ENCODE measurements around the gene PARP1.

PARP1 gene

DNA sequence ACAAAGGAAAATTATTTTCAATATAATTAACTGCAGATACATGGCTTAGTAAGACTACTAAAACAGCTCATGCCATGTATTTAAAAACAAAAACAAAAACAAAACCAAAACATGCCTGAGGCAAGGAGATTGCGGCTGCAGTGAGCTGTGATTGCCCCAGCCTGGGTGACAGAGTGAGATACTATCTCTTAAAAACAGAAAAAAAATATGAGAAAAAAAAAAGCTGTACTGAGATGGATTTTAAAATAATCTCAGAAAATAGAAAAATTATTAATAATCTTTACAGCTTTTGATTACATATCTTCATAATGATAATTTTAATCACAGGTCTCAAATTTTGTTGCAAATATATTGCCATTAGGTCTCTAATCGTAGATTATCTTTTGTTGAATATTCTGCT, 74.9 kb downstream of the PARP1 start:
- TF ChIP-seq, protein P1, sequence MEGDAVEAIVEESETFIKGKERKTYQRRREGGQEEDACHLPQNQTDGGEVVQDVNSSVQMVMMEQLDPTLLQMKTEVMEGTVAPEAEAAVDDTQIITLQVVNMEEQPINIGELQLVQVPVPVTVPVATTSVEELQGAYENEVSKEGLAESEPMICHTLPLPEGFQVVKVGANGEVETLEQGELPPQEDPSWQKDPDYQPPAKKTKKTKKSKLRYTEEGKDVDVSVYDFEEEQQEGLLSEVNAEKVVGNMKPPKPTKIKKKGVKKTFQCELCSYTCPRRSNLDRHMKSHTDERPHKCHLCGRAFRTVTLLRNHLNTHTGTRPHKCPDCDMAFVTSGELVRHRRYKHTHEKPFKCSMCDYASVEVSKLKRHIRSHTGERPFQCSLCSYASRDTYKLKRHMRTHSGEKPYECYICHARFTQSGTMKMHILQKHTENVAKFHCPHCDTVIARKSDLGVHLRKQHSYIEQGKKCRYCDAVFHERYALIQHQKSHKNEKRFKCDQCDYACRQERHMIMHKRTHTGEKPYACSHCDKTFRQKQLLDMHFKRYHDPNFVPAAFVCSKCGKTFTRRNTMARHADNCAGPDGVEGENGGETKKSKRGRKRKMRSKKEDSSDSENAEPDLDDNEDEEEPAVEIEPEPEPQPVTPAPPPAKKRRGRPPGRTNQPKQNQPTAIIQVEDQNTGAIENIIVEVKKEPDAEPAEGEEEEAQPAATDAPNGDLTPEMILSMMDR (IDR thresholded peaks at IDR 0.05; ENCODE audit: insufficient read depth, low read depth, low read length, missing control alignments): no peak
- no peak for DNase-seq (ENCODE audit: low read depth)
- H3K4me3 ChIP-seq (ENCODE audit: low read depth, low read length): peak overlapping the region; percentile 34

DNA sequence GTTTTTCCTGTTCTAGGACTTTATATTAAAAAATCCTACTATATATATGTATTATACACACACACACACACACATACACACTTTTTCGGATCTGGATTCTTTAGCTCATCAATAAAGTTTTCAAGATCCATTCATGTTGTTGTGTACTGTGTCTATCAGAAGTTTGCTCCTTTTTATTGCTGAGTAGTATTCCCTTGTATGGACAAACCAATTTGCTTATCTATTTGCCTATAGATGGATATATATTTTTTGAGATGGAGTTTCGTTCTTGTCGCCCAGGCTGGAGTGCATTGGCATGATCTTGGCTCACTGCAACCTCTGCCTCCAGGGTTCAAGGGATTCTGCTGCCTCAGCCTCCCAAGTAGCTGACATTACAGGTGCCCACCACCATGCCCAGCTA, 78.7 kb downstream of the PARP1 start:
- H3K4me3 ChIP-seq (ENCODE audit: low read depth, low read length): no peak overlapping the region
- DNase-seq (ENCODE audit: low read depth): no peak
- TF ChIP-seq, protein P1 (IDR thresholded peaks at IDR 0.05; ENCODE audit: insufficient read depth, low read depth, low read length, missing control alignments): no peak

DNA sequence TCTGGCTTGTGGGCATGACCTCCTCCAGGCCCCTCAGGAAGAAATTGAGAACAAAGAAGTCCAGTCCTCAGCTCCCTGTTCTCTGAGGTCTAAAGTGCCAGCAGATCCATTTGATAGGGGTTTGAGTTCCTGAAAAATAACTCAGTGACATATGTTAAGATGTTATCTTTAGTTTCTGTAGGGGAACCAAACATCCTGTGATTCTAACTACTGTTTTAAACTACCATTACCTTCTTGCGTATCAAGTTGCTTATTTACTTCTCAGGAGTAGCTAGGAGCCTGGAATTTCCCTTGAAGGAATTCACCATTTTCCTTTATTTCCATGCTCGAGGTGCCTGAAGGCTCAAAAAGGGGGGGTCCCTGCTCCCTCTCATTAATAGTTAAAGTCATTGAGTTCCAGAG, 80.1 kb downstream of the PARP1 start:
- no peak for DNase-seq (ENCODE audit: low read depth)
- TF ChIP-seq, protein P1 (IDR thresholded peaks at IDR 0.05; ENCODE audit: insufficient read depth, low read depth, low read length, missing control alignments): no peak
- no peak overlapping the region for H3K4me3 ChIP-seq (ENCODE audit: low read depth, low read length)

DNA sequence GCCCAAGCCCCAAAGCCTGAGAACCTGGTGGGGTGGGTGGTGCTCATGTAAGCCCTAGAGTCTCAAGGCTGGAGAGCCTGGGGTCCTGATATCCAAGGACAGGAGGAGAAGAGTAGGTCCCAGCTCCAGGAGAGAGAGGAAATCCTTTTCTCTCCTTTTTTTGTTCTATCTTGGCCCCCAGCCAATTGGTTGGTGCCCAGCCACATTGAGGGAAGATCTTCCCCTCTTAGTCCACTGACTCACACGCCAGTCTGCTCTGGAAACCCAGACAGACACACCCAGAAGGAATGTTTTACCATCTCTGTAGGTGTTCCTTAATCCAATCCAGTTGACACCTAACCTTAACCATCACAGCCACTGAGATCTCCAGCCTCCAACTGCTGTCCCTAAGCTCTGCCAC, 82.7 kb downstream of the PARP1 start:
- TF ChIP-seq, protein P1 (IDR thresholded peaks at IDR 0.05; ENCODE audit: insufficient read depth, low read depth, low read length, missing control alignments): no peak
- H3K4me3 ChIP-seq (ENCODE audit: low read depth, low read length): no peak overlapping the region
- DNase-seq (ENCODE audit: low read depth): no peak

DNA sequence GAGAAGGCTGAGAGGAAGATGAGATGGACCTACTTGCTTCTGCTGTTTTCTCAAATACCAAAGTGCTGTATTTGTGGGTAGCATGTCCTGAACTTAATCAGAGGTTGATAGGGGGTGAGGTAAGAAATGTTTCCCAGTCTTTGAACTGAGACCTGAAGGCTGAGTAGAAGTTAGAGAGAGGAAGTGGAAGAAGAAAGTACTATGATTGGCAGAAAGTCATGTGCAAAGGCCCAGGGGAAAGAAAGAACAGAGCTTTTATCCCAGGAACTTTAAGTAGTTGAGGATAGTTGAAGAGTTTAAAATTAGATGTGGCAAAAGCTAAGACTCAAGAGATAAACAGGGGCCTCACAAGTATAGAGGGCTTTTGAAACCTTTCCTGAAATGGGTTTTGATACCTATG, 83.4 kb downstream of the PARP1 start:
- TF ChIP-seq, protein P1 (IDR thresholded peaks at IDR 0.05; ENCODE audit: insufficient read depth, low read depth, low read length, missing control alignments): no peak
- DNase-seq (ENCODE audit: low read depth): no peak

DNA sequence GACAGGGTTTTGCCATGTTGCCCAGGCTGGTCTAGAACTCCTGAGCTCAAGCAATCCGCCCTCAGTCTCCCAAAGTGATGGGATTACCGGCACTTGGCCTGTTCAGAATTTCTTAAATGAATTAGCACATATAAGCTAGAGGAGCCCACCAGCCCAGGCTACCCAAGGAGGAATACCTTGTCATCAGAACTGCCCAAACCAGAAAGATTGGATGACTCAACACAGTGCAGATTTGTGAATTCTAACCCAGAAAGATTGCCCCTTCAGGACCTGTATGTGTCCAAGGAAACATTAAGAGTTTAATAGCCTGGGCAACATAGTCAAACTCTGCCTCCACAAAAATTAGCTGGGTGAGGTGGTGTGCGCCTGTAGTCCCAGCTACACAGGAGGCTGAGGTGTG, 84.9 kb downstream of the PARP1 start:
- DNase-seq (ENCODE audit: low read depth): no peak
- no peak overlapping the region for H3K4me3 ChIP-seq (ENCODE audit: low read depth, low read length)
- TF ChIP-seq, protein P1 (IDR thresholded peaks at IDR 0.05; ENCODE audit: insufficient read depth, low read depth, low read length, missing control alignments): no peak

More for the DNA sequence above, 83.4 kb downstream of the PARP1 start:
- H3K4me3 ChIP-seq (ENCODE audit: low read depth, low read length): no peak overlapping the region

DNA sequence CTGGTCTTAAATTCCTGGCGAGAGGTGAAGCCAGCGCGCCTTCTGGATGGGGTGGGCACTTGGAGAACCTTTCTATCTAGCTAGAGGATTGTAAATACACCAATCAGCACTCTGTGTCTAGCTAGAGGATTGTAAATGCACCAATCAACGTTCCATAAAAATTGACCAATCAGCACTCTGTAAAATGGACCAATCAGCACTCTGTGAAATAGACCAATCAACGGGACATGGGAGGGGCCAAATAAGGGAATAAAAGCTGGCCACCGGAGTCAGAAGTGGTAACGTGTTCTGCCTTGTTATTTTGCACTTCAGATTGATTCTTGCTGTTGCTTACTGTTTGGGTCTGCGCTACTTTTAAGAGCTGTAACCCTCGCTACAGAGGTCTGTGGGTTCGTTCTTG, 87.0 kb downstream of the PARP1 start:
- no peak overlapping the region for H3K4me3 ChIP-seq (ENCODE audit: low read depth, low read length)
- DNase-seq (ENCODE audit: low read depth): no peak
- TF ChIP-seq, protein P1 (IDR thresholded peaks at IDR 0.05; ENCODE audit: insufficient read depth, low read depth, low read length, missing control alignments): no peak

Data from GM12865 (cell line).